H1 (cell line): ENCODE measurements around the gene NADK2. TPM values are rescaled to one million over a fixed set of nuclear protein-coding genes. Genes with fewer than 3 reads are reported as not detected.

Experiments
- CTCF ChIA-PET: fragments of 300-600 bp; sonication (Branson Sonifier 250); formaldehyde crosslinking; loops from one replicate; lab custom pipeline; 2021; ENCODE audit not compliant: partially characterized antibody; lab: Charles Lee
- POLR2A ChIA-PET: fragments of 300-600 bp; sonication (Branson Sonifier 250); formaldehyde crosslinking; loops from one replicate; lab custom pipeline; 2021; ENCODE audit warnings: inconsistent platforms; ENCODE audit not compliant: partially characterized antibody; lab: Charles Lee
- DNase-seq, 2 experiments: peaks; one replicate each; pipeline versions ENCODE4 v3.0.0 to v3.0.0-alpha.2; 2010 to 2022; ENCODE audit warnings: low spot score in 2 of 2, low read depth in 1 of 2, mixed read lengths in 1 of 2
- FAIRE-seq: peaks from 2 replicates; lab custom pipeline; 2011; peaks lifted over from hg19 to GRCh38; lab: Jason Lieb, UNC
- H2AFZ ChIP-seq: 2 replicates; pipeline ENCODE4 v1.8.1; 2012; ENCODE audit warnings: low read length, inconsistent platforms
- H2AK5ac ChIP-seq: 2 replicates; pipeline ENCODE4 v1.6.1; 2013; ENCODE audit warnings: low read depth, low read length
- H2BK120ac ChIP-seq: replicated peaks from 2 replicates; pipeline ENCODE3; 2013; ENCODE audit warnings: low read depth, low read length, inconsistent platforms
- H2BK12ac ChIP-seq: 2 replicates; pipeline ENCODE4 v1.6.1; 2013; ENCODE audit warnings: low read depth, low read length
- H2BK15ac ChIP-seq: 2 replicates; pipeline ENCODE4 v1.6.1; 2013; ENCODE audit warnings: low read length
- H2BK20ac ChIP-seq: 2 replicates; pipeline ENCODE4 v1.6.1; 2013; ENCODE audit warnings: low read length
- H2BK5ac ChIP-seq: 2 replicates; pipeline ENCODE4 v1.6.1; 2013; ENCODE audit warnings: low read depth, low read length
- H3K14ac ChIP-seq: 2 replicates; pipeline ENCODE4 v1.6.1; 2013; ENCODE audit warnings: inconsistent platforms; ENCODE audit not compliant: insufficient read length
- H3K18ac ChIP-seq: 2 replicates; pipeline ENCODE4 v1.6.1; 2013; ENCODE audit warnings: low read length; ENCODE audit errors: extremely low read depth
- H3K23ac ChIP-seq: 2 replicates; pipeline ENCODE4 v1.6.1; 2013; ENCODE audit warnings: inconsistent platforms; ENCODE audit not compliant: insufficient read length
- H3K23me2 ChIP-seq: 2 replicates; pipeline ENCODE4 v1.6.1; 2013; ENCODE audit warnings: low read depth, low read length
- H3K27ac ChIP-seq: 2 replicates; pipeline ENCODE4 v1.6.1; 2011; ENCODE audit warnings: low read depth, low read length, inconsistent platforms
- H3K27me3 ChIP-seq, 4 experiments: replicated peaks in 1 of 4; 1 replicate in 1 of 4; 2 replicates in 3 of 4; pipeline versions ENCODE4 v1.6.1 to v1.8.1; 2011 to 2013; ENCODE audit warnings: low read length in 3 of 4, mild to moderate bottlenecking in 3 of 4, inconsistent platforms in 2 of 4, mixed read lengths in 2 of 4, moderate library complexity in 1 of 4; ENCODE audit not compliant: control insufficient read depth in 3 of 4, insufficient read depth in 3 of 4; ENCODE audit errors: extremely low read depth in 1 of 4
- H3K36me3 ChIP-seq, 4 experiments: 2 replicates each; pipeline versions ENCODE4 v1.6.1 to v1.8.1; 2011 to 2013; ENCODE audit warnings: mild to moderate bottlenecking in 4 of 4, low read length in 3 of 4, moderate library complexity in 2 of 4, control low read depth in 1 of 4, inconsistent platforms in 1 of 4; ENCODE audit not compliant: insufficient read depth in 4 of 4, control insufficient read depth in 2 of 4
- H3K4ac ChIP-seq: replicated peaks from 2 replicates; pipeline ENCODE3; 2013; ENCODE audit warnings: low read length, low read depth, mixed read lengths, inconsistent platforms; ENCODE audit not compliant: insufficient read length
- H3K4me1 ChIP-seq, 4 experiments: replicated peaks in 1 of 4; 1 replicate in 1 of 4; 2 replicates in 3 of 4; pipeline versions ENCODE4 v1.6.1 to v1.8.1; 2011 to 2013; ENCODE audit warnings: low read length in 3 of 4, inconsistent platforms in 2 of 4, mixed read lengths in 1 of 4; ENCODE audit not compliant: insufficient read depth in 4 of 4, control insufficient read depth in 3 of 4
- H3K4me2 ChIP-seq, 2 experiments: 2 replicates each; pipeline versions ENCODE4 v1.6.1 to v1.8.1; 2011 to 2013; ENCODE audit warnings: low read depth in 2 of 2, low read length in 2 of 2, control low read depth in 1 of 2, inconsistent platforms in 1 of 2, mild to moderate bottlenecking in 1 of 2; ENCODE audit not compliant: insufficient read depth in 1 of 2
- H3K4me3 ChIP-seq, 4 experiments: fragments of 200-600, 300-600 bp in 1 of 4; sonication (generic), shearing (Covaris generic), sonication (Bioruptor Twin) in 1 of 4; 2 replicates each; pipeline versions ENCODE4 v1.5.1 to v1.8.1; 2011 to 2016; ENCODE audit warnings: low read length in 4 of 4, low read depth in 3 of 4, control low read depth in 2 of 4, inconsistent platforms in 2 of 4, mild to moderate bottlenecking in 2 of 4, mixed read lengths in 1 of 4, moderate library complexity in 1 of 4; ENCODE audit not compliant: insufficient read depth in 2 of 4; ENCODE audit errors: extremely low read depth in 1 of 4
- H3K56ac ChIP-seq: replicated peaks from 2 replicates; pipeline ENCODE3; 2013; ENCODE audit warnings: low read depth, mild to moderate bottlenecking, mixed read lengths, low read length, inconsistent platforms; ENCODE audit not compliant: insufficient read length
- H3K79me1 ChIP-seq: 2 replicates; pipeline ENCODE4 v1.6.1; 2013; ENCODE audit warnings: low read depth, low read length, control low read depth
- H3K79me2 ChIP-seq, 2 experiments: 2 replicates each; pipeline versions ENCODE4 v1.6.1 to v1.8.1; 2012 to 2013; ENCODE audit warnings: low read length in 2 of 2, mild to moderate bottlenecking in 2 of 2, inconsistent platforms in 1 of 2; ENCODE audit not compliant: insufficient read depth in 2 of 2, control insufficient read depth in 1 of 2
- H3K9ac ChIP-seq, 4 experiments: replicated peaks in 1 of 4; 1 replicate in 1 of 4; 2 replicates in 3 of 4; pipeline versions ENCODE4 v1.6.1 to v1.8.1; 2011 to 2013; ENCODE audit warnings: low read depth in 3 of 4, low read length in 3 of 4, control low read depth in 2 of 4, mild to moderate bottlenecking in 2 of 4, moderate library complexity in 2 of 4, inconsistent platforms in 1 of 4; ENCODE audit errors: extremely low read depth in 1 of 4
- H3K9me3 ChIP-seq, 2 experiments: 2 replicates each; pipeline versions ENCODE4 v1.6.1 to v1.8.1; 2012 to 2013; ENCODE audit warnings: mild to moderate bottlenecking in 2 of 2, moderate library complexity in 2 of 2, control low read depth in 1 of 2, inconsistent platforms in 1 of 2, low read depth in 1 of 2, low read length in 1 of 2, mixed read lengths in 1 of 2; ENCODE audit not compliant: insufficient read depth in 2 of 2
- H4K20me1 ChIP-seq, 2 experiments: replicated peaks in 1 of 2; 2 replicates each; pipeline versions ENCODE3 to v1.8.1; 2011 to 2013; ENCODE audit warnings: inconsistent platforms in 2 of 2, low read length in 2 of 2, mild to moderate bottlenecking in 1 of 2; ENCODE audit not compliant: insufficient read depth in 2 of 2, control insufficient read depth in 1 of 2
- H4K5ac ChIP-seq: 2 replicates; pipeline ENCODE4 v1.6.1; 2013; ENCODE audit warnings: low read length, low read depth, mixed read lengths, inconsistent platforms; ENCODE audit not compliant: insufficient read length
- H4K8ac ChIP-seq: 2 replicates; pipeline ENCODE4 v1.8.0; 2013; ENCODE audit warnings: mild to moderate bottlenecking, moderate library complexity, low read length, inconsistent platforms; ENCODE audit not compliant: insufficient read depth; ENCODE audit errors: extremely low read depth
- H4K91ac ChIP-seq: replicated peaks from 2 replicates; pipeline ENCODE3; 2013; ENCODE audit warnings: low read length, mixed read lengths, inconsistent platforms; ENCODE audit not compliant: insufficient read length
- E2F6 ChIP-seq: IDR thresholded peaks from 2 replicates; pipeline ENCODE4 v1.6.1; 2012; ENCODE audit warnings: inconsistent platforms
- JUND ChIP-seq: IDR thresholded peaks from 2 replicates; pipeline ENCODE4 v1.6.1; 2011; ENCODE audit warnings: mild to moderate bottlenecking, improper control_type of control experiment, low read length
- KDM4A ChIP-seq: IDR thresholded peaks from one replicate; pipeline ENCODE4 v1.7.1; 2012; ENCODE audit warnings: low read depth, mild to moderate bottlenecking, moderate library complexity, low read length, inconsistent platforms; ENCODE audit not compliant: severe bottlenecking
- MAFK ChIP-seq: IDR thresholded peaks from 2 replicates; pipeline ENCODE4 v1.6.1; 2012; ENCODE audit warnings: low read depth, mild to moderate bottlenecking, improper control_type of control experiment, low read length
- NRF1 ChIP-seq: IDR thresholded peaks from 2 replicates; pipeline ENCODE4 v1.6.1; 2011; ENCODE audit warnings: mild to moderate bottlenecking, low read depth, low read length, improper control_type of control experiment
- POLR2AphosphoS5 ChIP-seq: IDR thresholded peaks from 2 replicates; pipeline ENCODE4 v1.6.1; 2011; ENCODE audit warnings: low read depth, low read length
- SIX5 ChIP-seq: IDR thresholded peaks from 2 replicates; pipeline ENCODE4 v1.6.1; 2011; ENCODE audit warnings: mild to moderate bottlenecking, low read depth, low read length
- TCF12 ChIP-seq: IDR thresholded peaks from 2 replicates; pipeline ENCODE4 v1.6.1; 2011; ENCODE audit warnings: low read depth, mild to moderate bottlenecking, low read length
- polyA plus RNA-seq, 7 experiments: library from polyadenylated mRNA; depleted of rRNA in 3 of 7; stranded (reverse) in 5 of 7; unstranded in 2 of 7; fragments of >200 nt in 5 of 7; fragments of 200-250 nt in 2 of 7; gene quantifications; 1 replicate in 5 of 7; 2 replicates in 1 of 7; 4 replicates in 1 of 7; pipeline versions ENCODE4 v1.2.1 to v1.2.3, GENCODE V29; 2011 to 2013; ENCODE audit warnings: missing spikeins in 2 of 7, mixed read lengths in 2 of 7
- total RNA-seq: library from RNA; stranded (reverse); fragmentation: NEBNext Ultra II Directional; extraction: Animal tissue kit (Norgen Biotek cat#: 25700); gene quantifications from 2 replicates; pipeline ENCODE4 v1.2.1, GENCODE V29; 2021

NADK2 gene
- total and polyA plus RNA-seq, 2 of the 8 experiments (the other 6 are each of a cell fraction or from before 2014, with no cell fraction given) = 3.4 to 16.1 TPM

- POLR2A ChIA-PET = no interaction called here
- Histone ChIP-seq H3K4me2 (no peak overlapping the region), H2BK120ac (no peak overlapping the region), H3K79me2 (no peaks in the 10 kb centered on the region), H3K23me2 (no peaks in the 10 kb centered on the region), H4K20me1 (no peaks in the 10 kb centered on the region), H2BK12ac (no peak overlapping the region), H3K9ac (no peak overlapping the region), H3K18ac (no peak overlapping the region), H2BK5ac (no peak overlapping the region), H2BK15ac (no peak overlapping the region), H3K36me3 (no peaks in the 10 kb centered on the region; a peak in 1 of 8 replicates), H3K79me1 (no peaks in the 10 kb centered on the region), H4K5ac (no peak overlapping the region), H3K56ac (no peak overlapping the region), H3K23ac (no peak overlapping the region), H3K27me3 (no peaks in the 10 kb centered on the region), H3K9me3 (no peaks in the 10 kb centered on the region), H3K4me1 (no peaks in the 10 kb centered on the region), H3K14ac (no peak overlapping the region), H3K4me3 (no peak overlapping the region), H2BK20ac (no peak overlapping the region), H2AK5ac (no peak overlapping the region), H4K8ac (no peak overlapping the region), H2AFZ (no peak overlapping the region), H3K27ac (no peak overlapping the region), H4K91ac (no peak overlapping the region), H3K4ac (no peak overlapping the region)
- FAIRE-seq (no peak), DNase-seq (no peak)
- CTCF ChIA-PET = interaction anchor here (0.7 kb wide), 1 partner anchor 253 kb away, joined by 3 read pairs; no protein-coding TSS in a partner anchor
- TF ChIP-seq KDM4A (no peak), TCF12 (no peak), SIX5 (no peak), NRF1 (no peak), POLR2AphosphoS5 (no peak), JUND (no peak), MAFK (no peak), E2F6 (no peak)
These were observed 34.8 kb downstream of the NADK2 start for GRCh38 chr5:36206913-36207312.
